GM21529 (cell line): ENCODE measurements around the gene XYLB.
"Not testable (repeated sequence)": the region's sequence is repeated elsewhere in the genome, so short reads cannot be mapped to it uniquely, and the experiment has no call there.

Source experiments
- ATAC-seq: cut with Tn5 transposase; IDR thresholded peaks from one replicate; pipeline ENCODE4 v1.9.1; 2021; ENCODE audit not compliant: unreplicated experiment

XYLB gene

GRCh38 chr3:38320638-38321037, 25.9 kb upstream of the XYLB start:
- ATAC-seq: not testable (repeated sequence)

- no peak for ATAC-seq
These were observed 23.5 kb upstream of the XYLB start for GRCh38 chr3:38323060-38323459.

GRCh38 chr3:38325256-38325655, 21.3 kb upstream of the XYLB start:
- no peak for ATAC-seq

GRCh38 chr3:38327335-38328009, 19.1 kb upstream of the XYLB start:
- no peak for ATAC-seq

- ATAC-seq: no peak
These were observed 15.1 kb upstream of the XYLB start for GRCh38 chr3:38331257-38332022.

GRCh38 chr3:38332201-38332600, 14.4 kb upstream of the XYLB start:
- no peak for ATAC-seq

GRCh38 chr3:38334142-38335055, 12.2 kb upstream of the XYLB start:
- ATAC-seq: no peak

- ATAC-seq: no peak
These were observed 11.3 kb upstream of the XYLB start for GRCh38 chr3:38335263-38335662.

GRCh38 chr3:38337703-38338102, 8.9 kb upstream of the XYLB start:
- no peak for ATAC-seq

- ATAC-seq: no peak
These were observed 2.6 kb upstream of the XYLB start for GRCh38 chr3:38343797-38344594.

- peak; percentile 30 for ATAC-seq
These were observed 552 bp upstream of the XYLB start for GRCh38 chr3:38345879-38346586.

GRCh38 chr3:38347421-38348200, 1.0 kb downstream of the XYLB start:
- no peak for ATAC-seq

- no peak for ATAC-seq
These were observed 2.3 kb downstream of the XYLB start for GRCh38 chr3:38348903-38349302.

- no peak for ATAC-seq
These were observed 3.2 kb downstream of the XYLB start for GRCh38 chr3:38349684-38350359.

- no peak for ATAC-seq
These were observed 6.6 kb downstream of the XYLB start for GRCh38 chr3:38353151-38353550.

GRCh38 chr3:38354588-38355330, 8.2 kb downstream of the XYLB start:
- no peak for ATAC-seq

GRCh38 chr3:38359038-38359437, 12.5 kb downstream of the XYLB start:
- no peak for ATAC-seq

- ATAC-seq: no peak
These were observed 13.8 kb downstream of the XYLB start for GRCh38 chr3:38360345-38360744.
